Heart left ventricle (tissue), 13 donors: ENCODE results near the gene ADAM19.

Source experiments
- POLR2A ChIP-seq, 2 donors: fragments of 450-650 bp; IDR thresholded peaks; one replicate each; pipeline ENCODE4 v1.6.1; 2017; ENCODE audit warnings: antibody characterized with exemption in 2 of 2, mild to moderate bottlenecking in 2 of 2, moderate library complexity in 2 of 2
- TF ChIP-seq, protein P1 (sequence below), 12 donors: fragments of 200-600 bp; sonication (generic) in 4 of 12; IDR thresholded peaks; one replicate each; pipeline versions ENCODE4 v1.5.0 to v1.8.0; 2018 to 2022; ENCODE audit warnings: antibody characterized with exemption in 12 of 12, mild to moderate bottlenecking in 5 of 12
- donor health status: ischemic (EF 13 %, LVEDD 7.1; RV severe dilation, severe dysfunction).
- donor health status: DM: no; HTN: yes; CAD: no.
- donor health status: DM: no; HTN: no; CAD: no.
- donor health status: ischemic (EF 25% LVEDD 6.9; RV normal size, moderate dysfunction).
- donor health status: ischemic (EF 25% LVEDD 5.7; RV mildly dilated, moderate dysfunction).
- donor health status: ischemic (EF 35%, LVEDD 5.7; RV mildly dilated, moderate dysfunction).
- donor health status: nonischemic (EF 11% LVEDD 7.7; RV severe dilation, severe dysfunction).
- donor health status: DM: yes; HTN: yes; CAD: no.
- donor health status: PGD.
- donor health status: ischemic (EF 29% LVEDD 5.4; RV normal size, mild dysfunction).
- donor health status: nonischemic (EF 23%, LVEDD 6.1; RV moderate dilation, normal function).

GRCh38 chr5:157535042-157535865, 40.3 kb downstream of the ADAM19 start:
- TF ChIP-seq, protein P1, sequence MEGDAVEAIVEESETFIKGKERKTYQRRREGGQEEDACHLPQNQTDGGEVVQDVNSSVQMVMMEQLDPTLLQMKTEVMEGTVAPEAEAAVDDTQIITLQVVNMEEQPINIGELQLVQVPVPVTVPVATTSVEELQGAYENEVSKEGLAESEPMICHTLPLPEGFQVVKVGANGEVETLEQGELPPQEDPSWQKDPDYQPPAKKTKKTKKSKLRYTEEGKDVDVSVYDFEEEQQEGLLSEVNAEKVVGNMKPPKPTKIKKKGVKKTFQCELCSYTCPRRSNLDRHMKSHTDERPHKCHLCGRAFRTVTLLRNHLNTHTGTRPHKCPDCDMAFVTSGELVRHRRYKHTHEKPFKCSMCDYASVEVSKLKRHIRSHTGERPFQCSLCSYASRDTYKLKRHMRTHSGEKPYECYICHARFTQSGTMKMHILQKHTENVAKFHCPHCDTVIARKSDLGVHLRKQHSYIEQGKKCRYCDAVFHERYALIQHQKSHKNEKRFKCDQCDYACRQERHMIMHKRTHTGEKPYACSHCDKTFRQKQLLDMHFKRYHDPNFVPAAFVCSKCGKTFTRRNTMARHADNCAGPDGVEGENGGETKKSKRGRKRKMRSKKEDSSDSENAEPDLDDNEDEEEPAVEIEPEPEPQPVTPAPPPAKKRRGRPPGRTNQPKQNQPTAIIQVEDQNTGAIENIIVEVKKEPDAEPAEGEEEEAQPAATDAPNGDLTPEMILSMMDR (IDR thresholded peaks at IDR 0.05): no peak
- TF ChIP-seq POLR2A (IDR thresholded peaks at IDR 0.05): no peak
